Osteocyte (in vitro differentiated cells): ENCODE data around the gene BCL6. TPM values are rescaled to one million over a fixed set of nuclear protein-coding genes. Genes with fewer than 3 reads are reported as not detected.
A peak's percentile ranks its signal among the peaks of the same experiment; 100 is the strongest.

ENCODE experiments used
- DNase-seq: peaks from one replicate; pipeline ENCODE4 v3.0.0; 2021; ENCODE audit warnings: mixed read lengths; ENCODE audit not compliant: unreplicated experiment; ENCODE audit errors: extremely low spot score
- H3K27ac Mint-ChIP-seq: one replicate; pipeline ENCODE4 v1.8.0; 2021; ENCODE audit warnings: mild to moderate bottlenecking, mixed read lengths; ENCODE audit not compliant: unreplicated experiment
- H3K27me3 Mint-ChIP-seq: one replicate; pipeline ENCODE4 v1.8.0; 2021; ENCODE audit warnings: mixed read lengths; ENCODE audit not compliant: unreplicated experiment
- H3K36me3 Mint-ChIP-seq: one replicate; pipeline ENCODE4 v1.8.0; 2021; ENCODE audit warnings: mixed read lengths; ENCODE audit not compliant: unreplicated experiment
- H3K4me1 Mint-ChIP-seq: one replicate; pipeline ENCODE4 v1.8.0; 2021; ENCODE audit warnings: mixed read lengths; ENCODE audit not compliant: unreplicated experiment
- H3K4me3 Mint-ChIP-seq: one replicate; pipeline ENCODE4 v1.8.0; 2021; ENCODE audit warnings: mild to moderate bottlenecking, moderate library complexity, mixed read lengths; ENCODE audit not compliant: unreplicated experiment
- H3K9me3 Mint-ChIP-seq: one replicate; pipeline ENCODE4 v1.8.0; 2021; ENCODE audit warnings: mixed read lengths; ENCODE audit not compliant: unreplicated experiment
- CTCF ChIP-seq: fragments of 200-600 bp; sonication (generic); IDR thresholded peaks from 2 replicates; pipeline ENCODE4 v1.5.0; 2021; ENCODE audit warnings: antibody characterized with exemption, mild to moderate bottlenecking, moderate library complexity
- total RNA-seq: library from RNA; stranded (reverse); gene quantifications from 2 replicates; pipeline ENCODE4 v1.2.1, GENCODE V29; 2021

Gene BCL6
- total RNA-seq, 1 donor from 2014 or later, result 84.8 TPM

GRCh38 chr3:187722206-187722612 lies 23.1 kb downstream of the BCL6 start:
- H3K36me3 Mint-ChIP-seq, result peaks cover 62% of the 10 kb centered on the region
- H3K9me3 Mint-ChIP-seq, result no peaks in the 10 kb centered on the region
- peak; percentile 7 for TF ChIP-seq CTCF
- no peak overlapping the region for H3K27ac Mint-ChIP-seq
- no peaks in the 10 kb centered on the region for H3K27me3 Mint-ChIP-seq
- H3K4me3 Mint-ChIP-seq, result no peak overlapping the region
- DNase-seq, result no peak
- H3K4me1 Mint-ChIP-seq, result peaks cover 9% of the 10 kb centered on the region

DNA sequence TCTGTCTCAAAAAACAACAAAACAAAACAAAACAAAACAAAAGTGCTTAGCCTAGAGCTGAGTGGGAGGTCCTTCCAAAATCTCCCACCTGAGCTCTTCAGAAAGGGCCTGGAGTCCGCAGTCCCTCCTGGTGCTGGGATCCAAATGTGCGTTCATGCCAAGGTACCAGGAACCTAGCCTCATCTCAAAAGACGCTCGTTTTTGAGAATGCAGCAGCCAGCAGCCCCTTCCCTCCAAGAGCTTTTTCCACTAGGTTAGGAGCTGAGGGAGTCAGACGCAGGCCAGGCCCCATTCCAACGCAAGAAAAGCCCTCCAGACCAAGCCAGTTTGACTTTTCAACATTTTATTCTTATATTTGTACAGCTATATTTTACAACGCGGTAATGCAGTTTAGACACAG lies 24.2 kb downstream of the BCL6 start:
- Mint-ChIP-seq H3K27ac (no peak overlapping the region), H3K4me1 (peaks cover 7% of the 10 kb centered on the region), H3K27me3 (no peaks in the 10 kb centered on the region), H3K36me3 (peaks cover 51% of the 10 kb centered on the region), H3K9me3 (no peaks in the 10 kb centered on the region), H3K4me3 (no peak overlapping the region)
- TF ChIP-seq CTCF, result no peak
- no peak for DNase-seq

- Mint-ChIP-seq H3K9me3 (no peaks in the 10 kb centered on the region), H3K4me1 (peaks cover 7% of the 10 kb centered on the region), H3K36me3 (peaks cover 44% of the 10 kb centered on the region), H3K27me3 (no peaks in the 10 kb centered on the region), H3K4me3 (no peak overlapping the region), H3K27ac (no peak overlapping the region)
- no peak for TF ChIP-seq CTCF
- DNase-seq, result no peak
Observed at GRCh38 chr3:187720337-187720670, 25.0 kb downstream of the BCL6 start.

DNA sequence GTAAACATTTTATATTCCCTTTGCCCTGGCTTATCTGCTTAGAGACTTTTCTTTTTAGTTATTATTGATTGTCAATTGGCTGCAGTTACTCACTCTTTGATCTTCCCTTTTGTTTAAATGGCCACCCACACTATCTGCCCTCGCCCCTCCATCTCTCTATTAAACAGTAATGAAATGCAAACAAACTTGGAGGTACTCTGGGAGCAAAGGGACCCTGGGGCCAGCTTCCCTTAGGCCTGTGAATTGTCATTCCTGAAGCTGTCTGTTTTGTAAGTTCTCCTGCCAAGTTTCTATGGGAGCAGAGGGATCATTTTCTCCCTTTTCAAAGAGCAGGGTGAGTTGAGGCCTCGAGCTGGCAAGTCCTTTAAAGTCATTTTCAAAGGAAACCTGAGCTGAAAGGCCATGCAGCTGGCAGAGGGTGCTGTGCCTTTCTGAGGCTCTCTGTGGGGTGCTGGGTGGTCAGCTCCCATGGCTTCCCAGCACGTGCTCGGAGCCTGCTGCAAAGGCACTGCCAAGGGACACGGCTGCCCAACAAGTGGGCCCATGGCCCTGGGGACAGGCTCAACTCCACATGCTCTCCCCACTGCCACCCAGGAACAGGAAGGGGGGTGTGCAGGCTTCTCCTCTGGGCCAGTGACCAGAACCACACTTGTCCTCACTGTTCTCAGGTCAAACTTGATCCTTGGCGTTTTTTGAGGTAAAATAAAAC lies 25.5 kb downstream of the BCL6 start:
- DNase-seq, result no peak
- Mint-ChIP-seq H3K4me3 (no peak overlapping the region), H3K27me3 (no peaks in the 10 kb centered on the region), H3K36me3 (peaks cover 41% of the 10 kb centered on the region), H3K4me1 (peaks cover 7% of the 10 kb centered on the region), H3K9me3 (no peaks in the 10 kb centered on the region), H3K27ac (peak overlapping the region; percentile 28)
- TF ChIP-seq CTCF, result no peak

GRCh38 chr3:187718802-187719201 lies 26.5 kb downstream of the BCL6 start:
- TF ChIP-seq CTCF, result no peak
- Mint-ChIP-seq H3K36me3 (peaks cover 31% of the 10 kb centered on the region), H3K4me3 (no peak overlapping the region), H3K27ac (no peak overlapping the region), H3K27me3 (peaks cover 3% of the 10 kb centered on the region), H3K9me3 (no peaks in the 10 kb centered on the region), H3K4me1 (peaks cover 7% of the 10 kb centered on the region)
- DNase-seq, result no peak
